DOHH2 (cell line): ENCODE data around the gene OLFM2.

ENCODE experiments used
- EZH2phosphoT487 ChIP-seq: fragments of 200-600 bp; sonication (generic); IDR thresholded peaks from 2 replicates; pipeline ENCODE4 v1.6.1; 2017; ENCODE audit warnings: borderline replicate concordance, mild to moderate bottlenecking, antibody characterized with exemption, low read length, moderate library complexity, mixed read lengths
- TF ChIP-seq, protein P1 (sequence below): fragments of 200-600 bp; sonication (generic); IDR thresholded peaks from one replicate; pipeline ENCODE4 v1.5.1; 2014; ENCODE audit warnings: antibody characterized with exemption, mild to moderate bottlenecking, low read depth, low read length; ENCODE audit not compliant: poor library complexity, severe bottlenecking

DNA sequence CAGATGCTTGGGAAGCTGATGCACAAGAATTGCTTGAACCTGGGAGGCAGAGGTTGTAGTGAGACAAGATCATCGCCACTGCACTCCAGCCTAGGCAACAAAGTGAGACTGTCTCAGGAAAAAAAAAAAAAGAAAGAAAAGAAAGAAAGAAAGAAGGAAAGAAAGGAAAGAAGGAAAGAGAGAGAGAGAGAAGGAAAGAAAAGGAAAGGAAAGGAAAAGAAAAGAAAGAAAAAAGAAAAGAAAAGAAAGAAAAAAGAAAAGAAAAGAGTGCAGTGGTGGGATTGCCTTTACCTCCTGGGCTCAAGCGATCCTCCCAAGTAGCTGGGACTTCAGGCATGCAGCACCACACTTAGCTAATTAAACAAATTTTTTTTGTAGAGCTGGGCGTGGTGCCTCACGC is 12.9 kb downstream of the OLFM2 start:
- TF ChIP-seq, protein P1, sequence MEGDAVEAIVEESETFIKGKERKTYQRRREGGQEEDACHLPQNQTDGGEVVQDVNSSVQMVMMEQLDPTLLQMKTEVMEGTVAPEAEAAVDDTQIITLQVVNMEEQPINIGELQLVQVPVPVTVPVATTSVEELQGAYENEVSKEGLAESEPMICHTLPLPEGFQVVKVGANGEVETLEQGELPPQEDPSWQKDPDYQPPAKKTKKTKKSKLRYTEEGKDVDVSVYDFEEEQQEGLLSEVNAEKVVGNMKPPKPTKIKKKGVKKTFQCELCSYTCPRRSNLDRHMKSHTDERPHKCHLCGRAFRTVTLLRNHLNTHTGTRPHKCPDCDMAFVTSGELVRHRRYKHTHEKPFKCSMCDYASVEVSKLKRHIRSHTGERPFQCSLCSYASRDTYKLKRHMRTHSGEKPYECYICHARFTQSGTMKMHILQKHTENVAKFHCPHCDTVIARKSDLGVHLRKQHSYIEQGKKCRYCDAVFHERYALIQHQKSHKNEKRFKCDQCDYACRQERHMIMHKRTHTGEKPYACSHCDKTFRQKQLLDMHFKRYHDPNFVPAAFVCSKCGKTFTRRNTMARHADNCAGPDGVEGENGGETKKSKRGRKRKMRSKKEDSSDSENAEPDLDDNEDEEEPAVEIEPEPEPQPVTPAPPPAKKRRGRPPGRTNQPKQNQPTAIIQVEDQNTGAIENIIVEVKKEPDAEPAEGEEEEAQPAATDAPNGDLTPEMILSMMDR, result no peak
- no peak for TF ChIP-seq EZH2phosphoT487
